Measurements from ENCODE around the gene XRCC3. TPM values are rescaled to one million over a fixed set of nuclear protein-coding genes. Genes with fewer than 3 reads are reported as not detected.
A peak's percentile ranks its signal among the peaks of the same experiment; 100 is the strongest.

XRCC3 gene
- total RNA-seq: 25.1 and 27.2 TPM in 2 replicates
- 13.4 and 13.6 TPM in 2 replicates for polyA plus RNA-seq
- 14.1 and 14.5 TPM in 2 replicates for polyA plus RNA-seq (2011; cell fraction: cytosol; rRNA removed)
- 33.2 and 41.1 TPM in 2 replicates for polyA plus RNA-seq (2011; cell fraction: nucleus; rRNA removed)
- polyA plus RNA-seq (2012): 8.4 and 10.0 TPM in 2 replicates
- polyA minus RNA-seq: 11.2 and 16.4 TPM in 2 replicates
- polyA minus RNA-seq (2011; cell fraction: cytosol; rRNA and poly(A)+ RNA removed): 17.4 TPM
- 10.9 and 11.2 TPM in 2 replicates for polyA minus RNA-seq (2011; cell fraction: nucleus; rRNA and poly(A)+ RNA removed)
- percentile 51 among the genes with signal in this experiment for Bru-seq, nascent RNA
- percentile 47 among the genes with signal in this experiment for BruChase-seq, experiment 1, labeled RNA remaining after a 6-hour chase
- BruChase-seq, experiment 2, labeled RNA remaining after a 2-hour chase: percentile 49 among the genes with signal in this experiment
- long read RNA-seq, transcript XRCC3-201 (9 exons, 2,563 nt): major isoform, 17 of 73 reads
- long read RNA-seq, transcript XRCC3-211 (10 exons, 2,584 nt): minor isoform, 6 of 73 reads
- long read RNA-seq, partial matches to known transcripts: 10 of 73 reads
- long read RNA-seq, other reads (novel, unspliced or antisense): 38 of 73 reads

DNA sequence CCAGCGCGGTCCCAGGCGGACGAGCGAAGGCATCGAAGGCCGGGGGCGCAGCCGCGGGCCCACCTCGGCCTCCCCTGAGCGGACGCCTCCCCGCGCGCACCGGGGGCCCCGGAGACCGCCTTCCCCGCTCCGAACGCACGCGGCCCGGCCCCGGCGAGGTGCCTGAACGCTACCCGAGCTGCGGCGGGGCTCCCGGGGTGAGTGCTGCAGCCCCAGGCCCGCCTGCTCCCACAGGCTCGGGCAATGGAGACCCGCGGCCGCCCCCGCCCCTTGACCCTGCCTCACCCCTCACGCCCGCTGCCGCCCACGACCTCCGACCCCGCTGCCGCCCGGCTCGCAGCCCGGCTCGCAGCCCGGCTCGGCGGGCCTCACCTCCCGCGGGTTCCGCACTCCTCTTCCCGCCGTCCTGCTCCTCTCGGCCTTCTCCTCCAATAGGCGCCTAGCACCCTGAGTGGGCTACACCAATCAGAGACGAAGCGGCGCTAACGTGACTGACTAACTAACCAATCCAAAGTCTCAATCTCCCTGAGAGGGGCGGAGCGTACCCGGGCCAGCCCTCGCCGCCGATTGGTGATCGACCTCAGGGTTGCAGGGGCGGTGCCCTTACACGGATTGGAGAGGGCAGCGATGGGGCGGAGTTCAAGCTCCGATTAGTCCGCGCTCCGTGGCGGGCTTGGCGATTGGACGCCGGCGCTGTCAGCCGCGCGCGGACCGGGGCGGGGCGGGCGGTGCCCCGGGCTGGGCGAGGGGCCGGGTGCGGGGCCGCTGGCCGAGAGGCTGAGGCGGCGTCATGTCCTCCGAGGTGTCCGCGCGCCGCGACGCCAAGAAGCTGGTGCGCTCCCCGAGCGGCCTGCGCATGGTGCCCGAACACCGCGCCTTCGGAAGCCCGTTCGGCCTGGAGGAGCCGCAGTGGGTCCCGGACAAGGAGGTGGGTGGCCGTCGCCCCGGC, at the start of gene XRCC3, which contains the start of gene ZFYVE21:
XRCC3 (minus strand) TSS at position 400 of the 949 bp plus-strand sequence. CDS start 4,364 bp downstream, outside the sequence.
ZFYVE21 (plus strand) TSS at position 759 of the 949 bp plus-strand sequence; CDS start at position 791, 32 bp downstream.
- peaks cover 42% of the 10 kb centered on the region for H3K79me2 ChIP-seq (ENCODE audit: control insufficient read depth, insufficient read depth, low read length)
- DNase-seq (ENCODE audit: low read depth, low spot score): peak; percentile 100
- ChIA-PET POLR2A (interaction anchor here (1.0 kb wide), 1 partner anchor 112 kb away, joined by 3 read pairs; no protein-coding TSS in a partner anchor), CTCF (interaction anchor here (1.0 to 1.8 kb wide), 6 partner anchors 9 to 185 kb away, joined by 4 to 7 read pairs (median 4); no protein-coding TSS in a partner anchor)
- H3K9ac ChIP-seq (replicated peaks; ENCODE audit: extremely low read depth, insufficient read depth, low read length): peak within 1 kb of the TSS; percentile 66
- no peaks in the 10 kb centered on the region for H3K9me3 ChIP-seq (replicated peaks; ENCODE audit: control insufficient read depth, insufficient read depth, low read length)
- TF ChIP-seq GATA2 (IDR thresholded peaks at IDR 0.05; ENCODE audit: insufficient read depth, insufficient read length, low read depth, low read length): no peak
- no peak for TF ChIP-seq JUN (IDR thresholded peaks at IDR 0.05; ENCODE audit: borderline replicate concordance, insufficient read depth, insufficient read length, low read depth)
- no peak for TF ChIP-seq FOS (IDR thresholded peaks at IDR 0.05; ENCODE audit: borderline replicate concordance, insufficient read depth, low read length)
- TF ChIP-seq, protein P1, sequence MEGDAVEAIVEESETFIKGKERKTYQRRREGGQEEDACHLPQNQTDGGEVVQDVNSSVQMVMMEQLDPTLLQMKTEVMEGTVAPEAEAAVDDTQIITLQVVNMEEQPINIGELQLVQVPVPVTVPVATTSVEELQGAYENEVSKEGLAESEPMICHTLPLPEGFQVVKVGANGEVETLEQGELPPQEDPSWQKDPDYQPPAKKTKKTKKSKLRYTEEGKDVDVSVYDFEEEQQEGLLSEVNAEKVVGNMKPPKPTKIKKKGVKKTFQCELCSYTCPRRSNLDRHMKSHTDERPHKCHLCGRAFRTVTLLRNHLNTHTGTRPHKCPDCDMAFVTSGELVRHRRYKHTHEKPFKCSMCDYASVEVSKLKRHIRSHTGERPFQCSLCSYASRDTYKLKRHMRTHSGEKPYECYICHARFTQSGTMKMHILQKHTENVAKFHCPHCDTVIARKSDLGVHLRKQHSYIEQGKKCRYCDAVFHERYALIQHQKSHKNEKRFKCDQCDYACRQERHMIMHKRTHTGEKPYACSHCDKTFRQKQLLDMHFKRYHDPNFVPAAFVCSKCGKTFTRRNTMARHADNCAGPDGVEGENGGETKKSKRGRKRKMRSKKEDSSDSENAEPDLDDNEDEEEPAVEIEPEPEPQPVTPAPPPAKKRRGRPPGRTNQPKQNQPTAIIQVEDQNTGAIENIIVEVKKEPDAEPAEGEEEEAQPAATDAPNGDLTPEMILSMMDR (IDR thresholded peaks at IDR 0.05; ENCODE audit: extremely low read depth in 1 of 2, insufficient read depth in 1 of 2, low read depth in 1 of 2, low read length in 2 of 2): no peak
- TF ChIP-seq MYC (IDR thresholded peaks at IDR 0.05; ENCODE audit: low read depth, low read length): no peak
- peak; percentile 16 for TF ChIP-seq POLR2AphosphoS5 (IDR thresholded peaks at IDR 0.05; ENCODE audit: insufficient read depth, low read depth, low read length)
- TF ChIP-seq, protein P2, sequence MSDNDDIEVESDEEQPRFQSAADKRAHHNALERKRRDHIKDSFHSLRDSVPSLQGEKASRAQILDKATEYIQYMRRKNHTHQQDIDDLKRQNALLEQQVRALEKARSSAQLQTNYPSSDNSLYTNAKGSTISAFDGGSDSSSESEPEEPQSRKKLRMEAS (IDR thresholded peaks at IDR 0.05; ENCODE audit: insufficient read depth, insufficient read length): peak; percentile 65
- no peak for TF ChIP-seq POLR2A (IDR thresholded peaks at IDR 0.05; ENCODE audit: low read depth, low read length)
- no peak for TF ChIP-seq EZH2 (IDR thresholded peaks at IDR 0.05; ENCODE audit: borderline replicate concordance, low read depth, low read length, severe bottlenecking)
- peak within 1 kb of the TSS; percentile 65 for H3K4me2 ChIP-seq (ENCODE audit: insufficient read depth, low read length)
- peak within 1 kb of the TSS; percentile 38 for H3K27ac ChIP-seq (ENCODE audit: insufficient read depth, low read depth, low read length)
- peak; percentile 100 for FAIRE-seq
- no TSS peak for BruUV-seq (replicated peaks)
- H3K4me1 ChIP-seq (ENCODE audit: control insufficient read depth, extremely low read depth, insufficient read depth, low read length): peaks cover 30% of the 10 kb centered on the region
- no peaks in the 10 kb centered on the region for H3K36me3 ChIP-seq (ENCODE audit: control insufficient read depth in 2 of 2, extremely low read depth in 1 of 2, insufficient read depth in 2 of 2, low read length in 2 of 2)
- no peaks in the 10 kb centered on the region for H3K9me1 ChIP-seq (replicated peaks; ENCODE audit: control insufficient read depth, extremely low read depth, insufficient read depth, low read length)
- no peaks in the 10 kb centered on the region for H3K27me3 ChIP-seq (ENCODE audit: control insufficient read depth in 2 of 2, insufficient read depth in 2 of 2, low read length in 2 of 2)
- dilution Hi-C loops (cut with MboI; ENCODE audit: extremely low pct_ligation_motif_present, low sequenced_read_pairs) (no loop called here), intact Hi-C loops (cut with micrococcal nuclease) (loop anchor here (1.0 to 5.0 kb wide), 3 partner anchors 10 to 153 kb away; partner anchors contain the start of genes BAG5, COA8 and PPP1R13B)
- peak within 1 kb of the TSS; percentile 18 for H2AFZ ChIP-seq (ENCODE audit: low read depth, low read length)
- H4K20me1 ChIP-seq (replicated peaks; ENCODE audit: control insufficient read depth, extremely low read depth, insufficient read depth, low read length): no peaks in the 10 kb centered on the region
- H3K4me3 ChIP-seq (replicated peaks in 1 of 3; ENCODE audit: insufficient read depth in 1 of 3, low read depth in 1 of 3, low read length in 3 of 3): peak within 1 kb of the TSS; percentile 32 to 75 (median 58)

All from endothelial cell of umbilical vein (primary cell).